IMR-90 (cell line): ENCODE results near the gene GRAMD2A. TPM values are rescaled to one million over a fixed set of nuclear protein-coding genes. Genes with fewer than 3 reads are reported as not detected.

ENCODE experiments used
- ATAC-seq: fragments of 200-7000 bp; cut with Tn5 transposase; 2 replicates; pipeline ENCODE4 v1.9.1; 2020; ENCODE audit warnings: low read depth, mild to moderate bottlenecking, moderate library complexity
- BruUV-seq: library from RNA; stranded (reverse); fragments of 400-500 nt; replicated peaks from 2 replicates; lab custom pipeline; 2021; lab: Mats Ljungman, UMichigan
- CTCF ChIA-PET: fragments of 300-600 bp; formaldehyde crosslinking; extraction: SDS; loops from one replicate; lab custom pipeline; 2021; ENCODE audit warnings: antibody characterized with exemption; lab: Yijun Ruan, JAX
- POLR2A ChIA-PET: fragments of 300-600 bp; sonication (Branson Sonifier 250); formaldehyde crosslinking; loops from one replicate; lab custom pipeline; 2022; ENCODE audit warnings: antibody characterized with exemption; ENCODE audit not compliant: unreplicated experiment; lab: Charles Lee
- DNase-seq: peaks from one replicate; pipeline ENCODE4 v3.0.0; 2013
- H2AFZ ChIP-seq: replicated peaks from 2 replicates; pipeline ENCODE3; 2013; ENCODE audit warnings: low read length, mild to moderate bottlenecking; ENCODE audit not compliant: poor library complexity
- H2AK5ac ChIP-seq: 2 replicates; pipeline ENCODE4 v1.6.1; 2013; ENCODE audit warnings: low read depth, low read length, inconsistent platforms
- H2AK9ac ChIP-seq: replicated peaks from 2 replicates; pipeline ENCODE3; 2013; ENCODE audit warnings: mild to moderate bottlenecking, low read depth, low read length, moderate library complexity; ENCODE audit not compliant: poor library complexity
- H2BK120ac ChIP-seq: 2 replicates; pipeline ENCODE4 v1.6.1; 2013; ENCODE audit warnings: low read depth, low read length, inconsistent platforms
- H2BK15ac ChIP-seq: 3 replicates; pipeline ENCODE4 v1.6.1; 2013; ENCODE audit warnings: low read depth, low read length, inconsistent platforms
- H2BK20ac ChIP-seq: 2 replicates; pipeline ENCODE4 v1.6.1; 2013; ENCODE audit warnings: low read depth, mild to moderate bottlenecking, inconsistent platforms, low read length, moderate library complexity
- H2BK5ac ChIP-seq: 2 replicates; pipeline ENCODE4 v1.6.1; 2013; ENCODE audit warnings: mild to moderate bottlenecking, low read depth, low read length, inconsistent platforms; ENCODE audit not compliant: poor library complexity, severe bottlenecking
- H3K14ac ChIP-seq: replicated peaks from 2 replicates; pipeline ENCODE4 v1.6.1; 2013; ENCODE audit warnings: low read depth, low read length, inconsistent platforms
- H3K18ac ChIP-seq: 2 replicates; pipeline ENCODE4 v1.6.1; 2013; ENCODE audit warnings: low read depth, low read length, control low read depth
- H3K23ac ChIP-seq: 2 replicates; pipeline ENCODE4 v1.6.1; 2013; ENCODE audit warnings: low read depth, low read length, inconsistent platforms
- H3K27ac ChIP-seq: 2 replicates; pipeline ENCODE4 v1.5.1; 2013; ENCODE audit warnings: mild to moderate bottlenecking, control low read depth, low read length; ENCODE audit not compliant: insufficient read depth
- H3K27me3 ChIP-seq: 2 replicates; pipeline ENCODE4 v1.6.1; 2013; ENCODE audit warnings: low read length; ENCODE audit not compliant: control insufficient read depth, insufficient read depth
- H3K36me3 ChIP-seq: 2 replicates; pipeline ENCODE4 v1.6.1; 2013; ENCODE audit warnings: low read length, mixed read lengths; ENCODE audit not compliant: control insufficient read depth, insufficient read depth
- H3K4ac ChIP-seq: 2 replicates; pipeline ENCODE4 v1.6.1; 2013; ENCODE audit warnings: low read depth, low read length, inconsistent platforms
- H3K4me1 ChIP-seq: 2 replicates; pipeline ENCODE4 v1.6.1; 2013; ENCODE audit warnings: low read length, mixed read lengths; ENCODE audit not compliant: control insufficient read depth, insufficient read depth
- H3K4me2 ChIP-seq: 2 replicates; pipeline ENCODE4 v1.6.1; 2013; ENCODE audit warnings: low read depth, mild to moderate bottlenecking, control low read depth, low read length, moderate library complexity
- H3K4me3 ChIP-seq: 2 replicates; pipeline ENCODE4 v1.5.1; 2013; ENCODE audit warnings: low read depth, mild to moderate bottlenecking, control low read depth, low read length, moderate library complexity; ENCODE audit not compliant: insufficient read depth
- H3K56ac ChIP-seq: 2 replicates; pipeline ENCODE4 v1.6.1; 2013; ENCODE audit warnings: low read length, inconsistent platforms; ENCODE audit not compliant: insufficient read depth; ENCODE audit errors: extremely low read depth
- H3K79me1 ChIP-seq, 2 experiments: 2 replicates each; pipeline ENCODE4 v1.6.1; 2013; ENCODE audit warnings: low read length in 2 of 2, inconsistent platforms in 1 of 2, low read depth in 1 of 2
- H3K9ac ChIP-seq: 2 replicates; pipeline ENCODE4 v1.6.1; 2013; ENCODE audit warnings: low read depth, low read length, control low read depth
- H3K9me1 ChIP-seq: 2 replicates; pipeline ENCODE4 v1.6.1; 2013; ENCODE audit warnings: low read length, inconsistent platforms; ENCODE audit not compliant: insufficient read depth
- H3K9me3 ChIP-seq: 2 replicates; pipeline ENCODE4 v1.6.1; 2013; ENCODE audit warnings: low read length; ENCODE audit not compliant: control insufficient read depth, insufficient read depth
- H4K20me1 ChIP-seq: 2 replicates; pipeline ENCODE4 v1.6.1; 2013; ENCODE audit warnings: low read length, inconsistent platforms; ENCODE audit not compliant: insufficient read depth
- H4K5ac ChIP-seq: 2 replicates; pipeline ENCODE4 v1.6.1; 2013; ENCODE audit warnings: mild to moderate bottlenecking, low read depth, low read length, control low read depth
- H4K8ac ChIP-seq, 2 experiments: 2 replicates each; pipeline ENCODE4 v1.6.1; 2013; ENCODE audit warnings: low read depth in 2 of 2, low read length in 2 of 2, control low read depth in 1 of 2, inconsistent platforms in 1 of 2
- H4K91ac ChIP-seq: 2 replicates; pipeline ENCODE4 v1.6.1; 2013; ENCODE audit warnings: low read depth, low read length, inconsistent platforms; ENCODE audit not compliant: insufficient read depth
- FOS ChIP-seq: fragments of 150-350 bp; IDR thresholded peaks from 2 replicates; pipeline ENCODE4 v1.6.1; 2016; ENCODE audit warnings: low read depth, low read length
- MAFK ChIP-seq: IDR thresholded peaks from 2 replicates; pipeline ENCODE4 v1.6.1; 2012; ENCODE audit warnings: low read depth, low read length, improper control_type of control experiment
- WGBS, 2 experiments: methylation state at CpG; one replicate each; pipeline versions ENCODE4 v1.1.5 to v1.1.7; 2013; ENCODE audit warnings: missing lambda C conversion rate in 2 of 2; ENCODE audit not compliant: insufficient read length in 1 of 2; ENCODE audit errors: extremely low coverage in 2 of 2; 5-methylcytosine and 5-hydroxymethylcytosine counted together
- dilution Hi-C: fragments of 300-500 bp; cut with HindIII; formaldehyde crosslinking; loops from one replicate; pipeline ENCODE4 v1.14.3; 2018; ENCODE audit warnings: low sequenced_read_pairs; ENCODE audit not compliant: unreplicated experiment
- in situ Hi-C: fragments of 300-500 bp; cut with MboI; formaldehyde crosslinking; loops from 3 replicates; pipeline ENCODE4 v1.14.3; 2019; ENCODE audit warnings: low sequenced_read_pairs, inconsistent platforms, mixed read lengths
- intact Hi-C: fragments of 100-400 bp; cut with micrococcal nuclease; formaldehyde crosslinking; loops from 2 replicates; pipeline ENCODE4 v1.10.0; 2022
- polyA plus RNA-seq, 3 experiments: library from polyadenylated mRNA; depleted of rRNA; stranded (reverse); fragments of >200 nt; gene quantifications; 2 replicates each; pipeline ENCODE4 v1.2.3, GENCODE V29; 2012; ENCODE audit warnings: low replicate concordance in 1 of 3
- total RNA-seq: library from RNA; depleted of rRNA; stranded (reverse); fragments of >200 nt; gene quantifications from 2 replicates; pipeline ENCODE4 v1.2.3, GENCODE V29; 2012

Gene GRAMD2A
- total and polyA plus RNA-seq, 2 of the 4 experiments (the other 2 are of a cell fraction) = 0.14 to 0.18 TPM

DNA sequence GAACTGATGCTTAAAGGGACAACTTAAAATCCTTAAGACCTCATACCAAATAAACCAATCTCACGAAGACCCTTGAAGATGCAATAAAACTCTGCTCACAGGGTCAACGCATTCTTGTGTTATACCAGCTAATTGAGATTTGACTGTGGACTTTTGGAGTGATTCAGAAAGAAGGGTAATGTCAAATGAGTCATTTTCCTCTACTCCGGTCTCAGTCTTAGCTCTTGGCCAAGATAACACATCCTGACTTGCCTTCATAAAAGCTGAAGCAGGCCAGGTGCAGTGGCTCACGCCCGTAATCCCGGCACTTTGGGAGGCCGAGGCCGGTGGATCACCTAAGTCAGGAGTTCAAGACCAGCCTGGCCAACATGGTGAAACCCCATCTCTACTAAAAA lies 29.6 kb upstream of the GRAMD2A start:
- peak overlapping the region; percentile 95 for H3K4ac ChIP-seq
- no TSS peak for BruUV-seq
- ChIA-PET POLR2A (interaction anchor here (1.8 kb wide), 1 partner anchor 9 kb away, joined by 12 read pairs; no protein-coding TSS in a partner anchor), CTCF (interaction anchor here (0.7 to 1.5 kb wide), 5 partner anchors 10 to 31 kb away, joined by 3 to 11 read pairs (median 3); no protein-coding TSS in a partner anchor)
- peak; percentile 91 for DNase-seq
- peaks cover 4 to 49% of the 10 kb centered on the region in 2 experiments; a peak in 2 of 4 replicates for H3K79me1 ChIP-seq
- H2BK15ac ChIP-seq = peak overlapping the region; percentile 8; the same call in 1 of the 3 replicates
- H4K8ac ChIP-seq = peak overlapping the region; percentile 45 to 82
- peak overlapping the region; percentile 27; the same call in 1 of the 2 replicates for H2BK20ac ChIP-seq
- no peak overlapping the region for H2AK9ac ChIP-seq
- peak overlapping the region; percentile 99 for H2BK5ac ChIP-seq
- no peak overlapping the region for H2AFZ ChIP-seq
- H3K4me2 ChIP-seq = peak overlapping the region; percentile 77
- dilution Hi-C loops (no loop called here), in situ Hi-C loops (no loop called here), intact Hi-C loops (no loop called here)
- peak overlapping the region; percentile 81 for H3K14ac ChIP-seq
- no peak overlapping the region for H3K4me3 ChIP-seq
- H3K23ac ChIP-seq = peak overlapping the region; percentile 40; the same call in 1 of the 2 replicates
- H3K4me1 ChIP-seq = peaks cover 30% of the 10 kb centered on the region
- no peaks in the 10 kb centered on the region for H3K27me3 ChIP-seq
- no peak for ATAC-seq
- H3K9me1 ChIP-seq = peaks cover 25% of the 10 kb centered on the region
- no peak overlapping the region for H2AK5ac ChIP-seq
- H4K20me1 ChIP-seq = peaks cover 69% of the 10 kb centered on the region
- H3K36me3 ChIP-seq = peaks cover 20% of the 10 kb centered on the region
- peak overlapping the region; percentile 36; the same call in 1 of the 2 replicates for H3K9ac ChIP-seq
- peak overlapping the region; percentile 83 for H3K27ac ChIP-seq
- peak overlapping the region; percentile 38; the same call in 1 of the 2 replicates for H2BK120ac ChIP-seq
- TF ChIP-seq FOS (peak; percentile 72), MAFK (no peak)
- H4K91ac ChIP-seq = 0 out of 2 replicates have a peak overlapping the region, but pooled peaks have one; percentile 81
- WGBS, 2 experiments = 40% methylated on average over 2 of the region's 8 CpGs; no CpG with 5 or more reads in 1 of the 2 experiments
- H3K18ac ChIP-seq = peak overlapping the region; percentile 69; the same call in 1 of the 2 replicates
- no peaks in the 10 kb centered on the region for H3K9me3 ChIP-seq
- H4K5ac ChIP-seq = peak overlapping the region; percentile 57
- peak overlapping the region; percentile 37 for H3K56ac ChIP-seq
